ENCODE results near the gene LAMA2. TPM values are rescaled to one million over a fixed set of nuclear protein-coding genes. Genes with fewer than 3 reads are reported as not detected.

The LAMA2 gene
- polyA plus RNA-seq, 3 donors from 2014 or later: 0.17 to 1.2 (median 0.34) TPM

- peaks cover 0 to 3% (median 0%) of the 10 kb centered on the region in 3 donors for H3K36me3 Mint-ChIP-seq
- peaks cover 0 to 2% (median 0%) of the 10 kb centered on the region in 6 donors for H3K9me3 Mint-ChIP-seq
- peaks cover 0 to 5% (median 2%) of the 10 kb centered on the region in 3 donors for H3K27me3 Mint-ChIP-seq (ENCODE audit: low read depth in 3 of 3)
- DNase-seq: no peak
- H3K27ac Mint-ChIP-seq: no peak overlapping the region
- no peak overlapping the region for H3K4me3 Mint-ChIP-seq
- peaks cover 0 to 6% of the 10 kb centered on the region in 2 donors for H3K4me1 Mint-ChIP-seq
Observed at GRCh38 chr6:129233458-129234134, 350.7 kb downstream of the LAMA2 start.

- no peak overlapping the region for H3K27ac Mint-ChIP-seq
- no peak overlapping the region for H3K4me3 Mint-ChIP-seq
- H3K9me3 Mint-ChIP-seq: peaks cover 0 to 3% (median 0%) of the 10 kb centered on the region in 6 donors
- peaks cover 0 to 6% of the 10 kb centered on the region in 2 donors for H3K4me1 Mint-ChIP-seq
- peaks cover 0 to 4% (median 4%) of the 10 kb centered on the region in 3 donors for H3K27me3 Mint-ChIP-seq (ENCODE audit: low read depth in 3 of 3)
- no peak for DNase-seq
- peaks cover 0 to 4% (median 0%) of the 10 kb centered on the region in 3 donors for H3K36me3 Mint-ChIP-seq
Observed at GRCh38 chr6:129235167-129236000, 352.4 kb downstream of the LAMA2 start.

GRCh38 chr6:129236001-129236517 is 353.1 kb downstream of the LAMA2 start:
- Mint-ChIP-seq H3K4me1 (peaks cover 0 to 6% of the 10 kb centered on the region in 2 donors), H3K27me3 (ENCODE audit: low read depth in 3 of 3) (peaks cover 2 to 6% (median 4%) of the 10 kb centered on the region in 3 donors), H3K27ac (no peak overlapping the region), H3K36me3 (peaks cover 0 to 10% (median 0%) of the 10 kb centered on the region in 3 donors), H3K9me3 (peaks cover 0 to 2% (median 0%) of the 10 kb centered on the region in 6 donors), H3K4me3 (no peak overlapping the region)
- DNase-seq: no peak

- Mint-ChIP-seq H3K9me3 (peaks cover 0 to 2% (median 0%) of the 10 kb centered on the region in 6 donors), H3K27me3 (ENCODE audit: low read depth in 3 of 3) (peaks cover 3 to 5% (median 4%) of the 10 kb centered on the region in 3 donors), H3K4me1 (peaks cover 0 to 6% of the 10 kb centered on the region in 2 donors), H3K36me3 (peaks cover 0 to 13% (median 0%) of the 10 kb centered on the region in 3 donors), H3K27ac (no peak overlapping the region), H3K4me3 (no peak overlapping the region)
- no peak for DNase-seq
Observed at GRCh38 chr6:129238991-129239390, 356.1 kb downstream of the LAMA2 start.

- Mint-ChIP-seq H3K9me3 (peaks cover 0 to 2% (median 0%) of the 10 kb centered on the region in 6 donors), H3K36me3 (peaks cover 0 to 13% (median 0%) of the 10 kb centered on the region in 3 donors), H3K4me3 (no peak overlapping the region), H3K27ac (no peak overlapping the region), H3K4me1 (peaks cover 0 to 6% of the 10 kb centered on the region in 2 donors), H3K27me3 (ENCODE audit: low read depth in 3 of 3) (peaks cover 3 to 5% (median 4%) of the 10 kb centered on the region in 3 donors)
- no peak for DNase-seq
Observed at GRCh38 chr6:129239825-129240491, 357.0 kb downstream of the LAMA2 start.

- Mint-ChIP-seq H3K36me3 (peaks cover 0 to 13% (median 0%) of the 10 kb centered on the region in 3 donors), H3K27ac (no peak overlapping the region)
Observed at GRCh38 chr6:129240492-129240853, 357.5 kb downstream of the LAMA2 start.

GRCh38 chr6:129242546-129242945 is 359.6 kb downstream of the LAMA2 start:
- Mint-ChIP-seq H3K27me3 (ENCODE audit: low read depth in 3 of 3) (peaks cover 3 to 5% (median 4%) of the 10 kb centered on the region in 3 donors), H3K4me1 (no peaks in the 10 kb centered on the region), H3K4me3 (no peak overlapping the region), H3K27ac (no peak overlapping the region), H3K36me3 (peaks cover 0 to 13% (median 0%) of the 10 kb centered on the region in 3 donors), H3K9me3 (peaks cover 0 to 2% (median 0%) of the 10 kb centered on the region in 6 donors)
- no peak for DNase-seq

More at GRCh38 chr6:129240492-129240853, 357.5 kb downstream of the LAMA2 start:
- Mint-ChIP-seq H3K4me1 (peaks cover 0 to 4% of the 10 kb centered on the region in 2 donors), H3K4me3 (no peak overlapping the region), H3K27me3 (ENCODE audit: low read depth in 3 of 3) (peaks cover 3 to 5% (median 4%) of the 10 kb centered on the region in 3 donors), H3K9me3 (peaks cover 0 to 2% (median 0%) of the 10 kb centered on the region in 6 donors)
- DNase-seq: no peak

- Mint-ChIP-seq H3K4me1 (no peaks in the 10 kb centered on the region), H3K9me3 (peaks cover 0 to 2% (median 0%) of the 10 kb centered on the region in 6 donors), H3K4me3 (no peak overlapping the region), H3K27me3 (ENCODE audit: low read depth in 3 of 3) (peaks cover 3 to 5% (median 3%) of the 10 kb centered on the region in 3 donors), H3K36me3 (peaks cover 0 to 13% (median 0%) of the 10 kb centered on the region in 3 donors), H3K27ac (peak overlapping the region in 1 of 6 donors; percentile 5)
- no peak for DNase-seq
Observed at GRCh38 chr6:129243377-129243776, 360.4 kb downstream of the LAMA2 start.

- no peak for DNase-seq
- Mint-ChIP-seq H3K4me1 (peaks cover 8 to 15% of the 10 kb centered on the region in 2 donors), H3K4me3 (no peak overlapping the region), H3K27me3 (ENCODE audit: low read depth in 3 of 3) (peaks cover 0 to 7% (median 2%) of the 10 kb centered on the region in 3 donors), H3K9me3 (no peaks in the 10 kb centered on the region), H3K27ac (no peak overlapping the region), H3K36me3 (no peaks in the 10 kb centered on the region)
Observed at GRCh38 chr6:129248946-129249345, 366.0 kb downstream of the LAMA2 start.

- H3K27me3 Mint-ChIP-seq (ENCODE audit: low read depth in 3 of 3): peaks cover 0 to 7% (median 2%) of the 10 kb centered on the region in 3 donors
- H3K27ac Mint-ChIP-seq: no peak overlapping the region
- H3K36me3 Mint-ChIP-seq: no peaks in the 10 kb centered on the region
- peak overlapping the region in 2 of 5 donors; percentile 35 to 42 for H3K4me3 Mint-ChIP-seq
- DNase-seq: peak; percentile 44 to 61 (median 49)
- peaks cover 8 to 15% of the 10 kb centered on the region in 2 donors for H3K4me1 Mint-ChIP-seq
- no peaks in the 10 kb centered on the region for H3K9me3 Mint-ChIP-seq
Observed at GRCh38 chr6:129251669-129252376, 368.9 kb downstream of the LAMA2 start.

GRCh38 chr6:129252377-129253071 is 369.6 kb downstream of the LAMA2 start:
- DNase-seq: no peak
- H3K27ac Mint-ChIP-seq: no peak overlapping the region
- H3K27me3 Mint-ChIP-seq (ENCODE audit: low read depth in 3 of 3): peaks cover 0 to 7% (median 2%) of the 10 kb centered on the region in 3 donors
- peak overlapping the region in 2 of 5 donors; percentile 35 to 42 for H3K4me3 Mint-ChIP-seq
- peaks cover 0 to 2% (median 0%) of the 10 kb centered on the region in 3 donors for H3K36me3 Mint-ChIP-seq
- no peaks in the 10 kb centered on the region for H3K9me3 Mint-ChIP-seq
- H3K4me1 Mint-ChIP-seq: peaks cover 8 to 15% of the 10 kb centered on the region in 2 donors

GRCh38 chr6:129253242-129253641 is 370.3 kb downstream of the LAMA2 start:
- DNase-seq: no peak
- no peak overlapping the region for H3K27ac Mint-ChIP-seq
- peaks cover 0 to 7% (median 2%) of the 10 kb centered on the region in 3 donors for H3K27me3 Mint-ChIP-seq (ENCODE audit: low read depth in 3 of 3)
- H3K4me1 Mint-ChIP-seq: peaks cover 8 to 15% of the 10 kb centered on the region in 2 donors
- H3K9me3 Mint-ChIP-seq: no peaks in the 10 kb centered on the region
- no peak overlapping the region for H3K4me3 Mint-ChIP-seq
- peaks cover 0 to 3% (median 0%) of the 10 kb centered on the region in 3 donors for H3K36me3 Mint-ChIP-seq

Measured in immature natural killer cell (primary cell).